Measurements from ENCODE around the gene RAI1. TPM values are rescaled to one million over a fixed set of nuclear protein-coding genes. Genes with fewer than 3 reads are reported as not detected.

The RAI1 gene
- total RNA-seq, 1 donor from 2014 or later, result 46.2 TPM

GRCh38 chr17:17749025-17749772 is 67.9 kb downstream of the RAI1 start:
- Mint-ChIP-seq H3K4me1 (ENCODE audit: unreplicated experiment) (peaks cover 46% of the 10 kb centered on the region), H3K27me3 (ENCODE audit: unreplicated experiment) (peaks cover 15% of the 10 kb centered on the region), H3K4me3 (ENCODE audit: unreplicated experiment) (no peak overlapping the region), H3K9me3 (ENCODE audit: unreplicated experiment) (no peaks in the 10 kb centered on the region), H3K36me3 (ENCODE audit: low read depth, unreplicated experiment) (peaks cover 6% of the 10 kb centered on the region), H3K27ac (ENCODE audit: unreplicated experiment) (peak overlapping the region; percentile 84)
- DNase-seq (ENCODE audit: low spot score), result no peak
- no peak for TF ChIP-seq CTCF (IDR thresholded peaks at IDR 0.05; ENCODE audit: unreplicated experiment)

DNA sequence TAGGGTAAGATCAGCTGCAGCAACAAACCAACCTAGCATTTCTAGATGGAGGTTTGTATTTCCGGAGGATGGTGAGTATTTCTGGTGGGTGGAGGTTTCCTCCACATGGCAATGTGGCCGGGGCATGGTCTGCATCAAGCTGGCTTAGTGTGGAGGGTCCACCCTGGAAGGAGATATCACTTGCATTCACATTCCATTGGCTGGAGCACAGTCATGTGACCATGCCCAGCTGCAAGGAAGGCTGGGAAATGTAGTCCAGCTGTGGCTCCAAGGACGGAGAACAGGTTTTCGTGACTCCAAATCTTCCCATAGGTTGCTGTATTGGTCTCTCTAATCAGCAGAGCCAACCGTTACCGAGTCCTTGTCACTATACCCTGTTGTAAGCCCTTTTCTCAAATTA is 68.7 kb downstream of the RAI1 start:
- peaks cover 13% of the 10 kb centered on the region for H3K27me3 Mint-ChIP-seq (ENCODE audit: unreplicated experiment)
- peaks cover 44% of the 10 kb centered on the region for H3K4me1 Mint-ChIP-seq (ENCODE audit: unreplicated experiment)
- TF ChIP-seq CTCF (IDR thresholded peaks at IDR 0.05; ENCODE audit: unreplicated experiment), result no peak
- no peaks in the 10 kb centered on the region for H3K9me3 Mint-ChIP-seq (ENCODE audit: unreplicated experiment)
- no peak overlapping the region for H3K27ac Mint-ChIP-seq (ENCODE audit: unreplicated experiment)
- peak; percentile 62 for DNase-seq (ENCODE audit: low spot score)
- H3K4me3 Mint-ChIP-seq (ENCODE audit: unreplicated experiment), result no peak overlapping the region
- H3K36me3 Mint-ChIP-seq (ENCODE audit: low read depth, unreplicated experiment), result peaks cover 6% of the 10 kb centered on the region

DNA sequence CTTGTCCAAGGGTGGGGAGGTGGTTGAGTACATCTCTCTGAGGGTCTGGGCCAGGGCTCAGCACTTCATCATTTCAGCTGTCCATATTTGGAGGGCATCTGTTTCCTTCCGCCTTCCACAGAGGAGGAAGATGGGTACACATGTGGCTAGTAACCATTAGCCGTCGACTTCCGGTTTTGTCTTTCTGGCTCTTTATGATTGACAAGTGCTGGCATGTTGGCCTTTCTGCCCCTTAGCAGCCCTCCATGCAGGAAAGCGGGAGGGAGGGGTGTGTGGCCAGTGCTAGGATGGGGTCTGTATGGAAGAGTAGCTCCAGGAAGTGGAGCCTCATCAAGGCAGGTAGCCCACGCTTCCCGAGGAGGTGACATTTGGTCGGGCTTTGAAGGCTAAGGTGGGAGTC is 69.6 kb downstream of the RAI1 start:
- TF ChIP-seq CTCF (IDR thresholded peaks at IDR 0.05; ENCODE audit: unreplicated experiment), result no peak
- H3K4me1 Mint-ChIP-seq (ENCODE audit: unreplicated experiment), result peaks cover 41% of the 10 kb centered on the region
- peaks cover 6% of the 10 kb centered on the region for H3K36me3 Mint-ChIP-seq (ENCODE audit: low read depth, unreplicated experiment)
- peak overlapping the region; percentile 70 for H3K4me3 Mint-ChIP-seq (ENCODE audit: unreplicated experiment)
- DNase-seq (ENCODE audit: low spot score), result no peak
- H3K27ac Mint-ChIP-seq (ENCODE audit: unreplicated experiment), result peak overlapping the region; percentile 94
- H3K9me3 Mint-ChIP-seq (ENCODE audit: unreplicated experiment), result no peaks in the 10 kb centered on the region
- H3K27me3 Mint-ChIP-seq (ENCODE audit: unreplicated experiment), result peaks cover 8% of the 10 kb centered on the region

GRCh38 chr17:17751489-17752088 is 70.3 kb downstream of the RAI1 start:
- Mint-ChIP-seq H3K9me3 (ENCODE audit: unreplicated experiment) (no peaks in the 10 kb centered on the region), H3K27ac (ENCODE audit: unreplicated experiment) (peak overlapping the region; percentile 94), H3K4me3 (ENCODE audit: unreplicated experiment) (peak overlapping the region; percentile 10), H3K4me1 (ENCODE audit: unreplicated experiment) (peaks cover 43% of the 10 kb centered on the region), H3K36me3 (ENCODE audit: low read depth, unreplicated experiment) (peaks cover 6% of the 10 kb centered on the region), H3K27me3 (ENCODE audit: unreplicated experiment) (peaks cover 8% of the 10 kb centered on the region)
- no peak for DNase-seq (ENCODE audit: low spot score)
- no peak for TF ChIP-seq CTCF (IDR thresholded peaks at IDR 0.05; ENCODE audit: unreplicated experiment)

Measured in endothelial cell (in vitro differentiated cells).